Measurements from ENCODE around the gene CEP95. TPM values are rescaled to one million over a fixed set of nuclear protein-coding genes. Genes with fewer than 3 reads are reported as not detected.
"Not testable (repeated sequence)": the region's sequence is repeated elsewhere in the genome, so short reads cannot be mapped to it uniquely, and the experiment has no call there.

CEP95 gene, protein sequence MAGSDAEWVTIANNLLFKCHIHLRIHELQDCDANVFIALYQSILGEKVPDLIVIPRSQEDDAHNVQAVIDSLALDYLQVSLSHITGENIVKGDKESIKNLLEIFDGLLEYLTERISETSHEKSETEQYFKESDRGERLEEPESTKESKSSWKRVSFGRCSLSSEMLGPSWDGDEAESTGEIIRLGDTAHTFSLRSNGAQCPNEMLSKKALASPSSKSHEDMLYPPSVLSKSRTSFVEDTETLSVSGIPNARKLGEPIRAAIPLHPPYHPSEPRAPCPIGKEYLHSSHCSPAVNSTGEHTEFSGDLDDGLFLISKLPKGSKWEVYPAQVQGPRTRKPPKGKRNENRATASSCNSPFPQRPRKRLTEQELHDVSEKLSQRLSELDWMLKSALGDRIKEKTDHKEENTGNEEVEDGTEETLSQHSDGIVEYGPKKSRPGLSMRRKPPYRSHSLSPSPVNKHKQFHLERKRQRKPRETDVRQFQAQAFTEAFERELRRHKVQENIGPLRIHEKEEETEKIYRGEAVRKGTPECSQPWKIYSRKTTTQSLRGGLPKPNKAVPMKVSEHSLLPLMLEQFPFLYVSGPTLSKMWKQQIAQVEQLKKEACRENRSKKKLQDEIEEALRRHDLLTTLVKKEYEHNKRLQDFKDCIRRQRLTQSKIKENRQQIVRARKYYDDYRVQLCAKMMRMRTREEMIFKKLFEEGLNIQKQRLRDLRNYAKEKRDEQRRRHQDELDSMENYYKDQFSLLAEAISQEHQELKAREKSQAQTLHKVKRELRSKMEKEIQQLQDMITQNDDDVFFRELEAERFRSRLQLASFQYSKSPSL
- total RNA-seq (2014; rRNA removed; shearing (Covaris generic)) = 25.2 and 35.7 TPM in 2 replicates

DNA sequence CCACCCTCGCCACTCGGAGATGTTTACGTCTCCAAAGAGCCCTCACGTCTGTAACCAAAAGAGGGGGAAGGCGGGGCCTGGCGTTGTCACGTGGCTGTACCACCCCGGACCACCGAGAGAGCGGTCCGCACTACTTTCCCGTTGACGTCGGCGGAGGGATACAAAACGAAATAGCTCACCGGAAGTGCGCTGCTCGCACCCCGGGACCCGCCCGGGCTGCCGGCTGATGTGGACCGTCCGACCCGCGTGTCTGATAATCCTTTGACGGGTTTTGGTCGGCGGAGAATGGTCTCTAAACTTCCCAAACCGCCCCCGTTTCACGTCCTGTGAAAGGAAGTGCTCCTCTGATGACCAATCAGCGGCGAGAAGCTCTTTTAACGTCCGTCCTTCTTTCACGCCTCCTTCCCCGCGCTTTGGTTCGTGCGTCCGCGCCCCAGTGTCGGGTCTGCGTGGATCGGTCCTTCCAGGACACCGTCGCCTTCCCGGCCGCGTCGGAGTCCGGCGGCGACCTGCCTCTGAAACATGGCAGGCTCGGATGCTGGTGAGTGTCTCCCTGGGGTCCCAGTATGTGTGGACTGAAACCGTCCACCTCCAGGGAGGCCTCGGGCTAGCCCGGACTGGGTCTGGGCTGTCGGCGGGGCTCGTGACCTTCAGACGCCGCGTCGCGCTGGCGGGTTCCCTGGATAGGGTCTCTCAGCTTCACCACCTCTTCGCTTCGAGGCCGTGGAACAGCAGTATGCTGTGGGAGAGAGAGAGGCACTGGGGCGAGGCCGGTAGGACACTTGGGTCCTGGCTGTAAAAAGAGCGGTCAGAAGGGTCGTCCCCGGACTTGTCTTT is at the start of gene CEP95:
CEP95 (plus strand) TSS at position 402 of the 837 bp plus-strand sequence; CDS start at position 523, 121 bp downstream.
- DNase-seq (ENCODE audit: low read depth) = peak; percentile 96

DNA sequence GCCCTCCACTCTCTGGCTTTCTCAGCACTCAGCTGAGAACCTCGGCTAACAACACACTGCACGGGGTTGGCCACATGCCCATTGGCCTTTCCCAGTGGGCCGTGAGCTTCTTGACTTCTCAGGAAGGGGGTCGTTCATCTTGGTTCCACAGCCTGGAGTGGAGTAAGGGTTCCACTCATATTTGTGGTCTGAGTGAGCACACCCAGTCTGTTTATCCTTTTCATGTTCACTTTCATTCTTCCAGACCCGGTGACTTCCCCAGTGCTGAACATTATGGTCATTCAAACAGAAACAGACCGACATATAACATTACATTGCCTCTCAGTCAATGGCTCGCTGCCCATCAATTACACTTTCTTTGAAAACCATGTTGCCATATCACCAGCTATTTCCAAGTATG is 49.6 kb upstream of the CEP95 start:
- DNase-seq (ENCODE audit: low read depth) = peak; percentile 18

DNA sequence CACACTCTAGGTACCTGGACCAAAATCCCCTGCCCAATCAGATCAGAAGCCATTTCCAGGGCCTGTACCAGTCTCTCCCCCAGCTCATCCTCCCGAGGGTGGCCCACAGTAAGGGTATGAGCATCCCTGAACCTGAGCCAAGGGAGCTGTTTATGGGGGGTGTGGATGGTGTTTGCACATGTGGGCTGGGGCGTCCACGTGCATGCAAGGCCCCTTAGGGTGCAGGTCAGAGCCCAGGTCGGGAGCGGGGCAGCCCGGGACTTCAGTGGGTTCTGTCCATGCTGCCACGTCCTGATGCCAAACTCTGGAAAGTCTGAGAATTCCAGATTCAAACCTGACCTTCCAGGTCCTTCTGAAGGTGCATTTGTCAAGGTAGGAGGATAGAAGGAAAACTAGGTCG is 48.0 kb upstream of the CEP95 start:
- DNase-seq (ENCODE audit: low read depth) = no peak

DNA sequence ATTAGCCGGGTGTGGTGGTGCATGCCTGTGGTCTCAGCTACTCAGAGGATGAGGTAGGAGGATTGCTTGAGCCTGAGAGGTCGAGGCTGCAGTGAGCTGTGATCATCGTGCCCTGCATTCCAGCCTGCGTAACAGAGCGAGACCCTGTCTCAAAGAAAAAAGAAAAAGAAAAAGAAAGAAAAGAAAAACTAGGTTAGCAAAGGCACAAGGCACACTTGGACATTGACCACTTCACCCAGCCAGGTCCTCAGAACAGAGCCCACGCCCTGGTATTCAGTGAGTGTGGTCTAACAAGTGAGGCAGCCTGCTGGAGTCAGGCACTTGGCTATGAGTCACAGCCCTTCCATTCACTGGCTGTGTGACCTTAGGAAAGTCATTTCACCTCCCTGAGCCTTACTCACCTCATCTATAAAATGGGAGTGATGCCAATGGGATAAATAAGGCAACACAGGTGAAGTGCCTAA is 47.5 kb upstream of the CEP95 start:
- DNase-seq (ENCODE audit: low read depth) = peak; percentile 53

DNA sequence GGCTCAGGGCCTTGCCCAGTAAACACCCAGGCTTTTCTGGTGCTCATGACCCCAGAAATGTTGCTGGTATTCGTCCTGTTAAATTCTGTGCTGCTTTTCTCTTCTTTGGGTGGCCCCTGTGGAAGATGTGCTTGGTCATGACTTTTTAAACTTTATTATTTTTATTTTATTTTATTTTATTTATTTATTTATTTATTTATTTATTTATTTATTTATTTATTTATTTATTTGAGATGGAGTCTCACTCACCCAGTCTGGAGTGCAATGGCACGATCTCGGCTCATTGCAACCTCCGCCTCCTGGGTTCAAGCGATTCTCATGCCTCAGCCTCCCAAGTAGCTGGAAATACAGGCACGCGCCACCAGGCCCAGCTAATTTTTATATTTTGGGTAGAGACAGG is 47.0 kb upstream of the CEP95 start:
- DNase-seq (ENCODE audit: low read depth) = not testable (repeated sequence)

DNA sequence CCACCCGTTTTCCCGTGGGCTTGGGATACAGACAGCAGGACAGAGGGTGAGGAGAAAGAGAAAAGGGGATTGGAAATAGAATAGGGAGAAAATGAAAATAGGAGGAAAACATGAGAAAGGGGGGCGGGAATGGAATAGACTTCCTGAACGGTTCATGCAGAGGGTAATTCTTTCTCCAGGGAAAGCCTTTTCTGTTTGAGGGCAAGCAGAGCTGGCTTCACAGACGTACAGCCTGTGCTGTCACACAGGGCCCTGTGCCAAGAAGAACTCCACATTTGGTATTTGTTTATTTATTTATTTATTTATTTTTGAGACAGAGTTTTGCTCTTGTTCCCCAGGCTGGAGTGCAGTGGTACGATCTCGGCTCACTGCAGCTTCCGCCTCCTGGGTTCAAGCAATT is 45.8 kb upstream of the CEP95 start:
- DNase-seq (ENCODE audit: low read depth) = no peak

DNA sequence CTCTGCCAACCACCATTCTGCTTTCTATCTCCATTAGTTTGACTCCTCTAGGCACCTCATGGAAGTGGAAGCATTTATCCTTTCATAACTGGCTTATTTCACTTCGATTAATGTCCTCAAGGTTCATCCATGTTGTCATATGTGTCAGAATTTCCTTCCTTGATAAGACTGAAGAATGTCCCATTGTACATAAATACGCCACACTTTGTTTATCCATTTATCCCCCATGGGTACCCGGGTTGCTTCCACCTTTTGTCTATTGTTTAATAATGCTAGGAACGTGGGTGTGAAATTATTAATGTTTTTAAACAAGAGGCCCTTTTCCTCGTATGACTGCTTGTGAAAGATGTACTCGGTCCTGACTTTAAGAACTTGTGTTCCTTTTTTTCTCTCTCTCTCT is 45.0 kb upstream of the CEP95 start:
- DNase-seq (ENCODE audit: low read depth) = no peak

DNA sequence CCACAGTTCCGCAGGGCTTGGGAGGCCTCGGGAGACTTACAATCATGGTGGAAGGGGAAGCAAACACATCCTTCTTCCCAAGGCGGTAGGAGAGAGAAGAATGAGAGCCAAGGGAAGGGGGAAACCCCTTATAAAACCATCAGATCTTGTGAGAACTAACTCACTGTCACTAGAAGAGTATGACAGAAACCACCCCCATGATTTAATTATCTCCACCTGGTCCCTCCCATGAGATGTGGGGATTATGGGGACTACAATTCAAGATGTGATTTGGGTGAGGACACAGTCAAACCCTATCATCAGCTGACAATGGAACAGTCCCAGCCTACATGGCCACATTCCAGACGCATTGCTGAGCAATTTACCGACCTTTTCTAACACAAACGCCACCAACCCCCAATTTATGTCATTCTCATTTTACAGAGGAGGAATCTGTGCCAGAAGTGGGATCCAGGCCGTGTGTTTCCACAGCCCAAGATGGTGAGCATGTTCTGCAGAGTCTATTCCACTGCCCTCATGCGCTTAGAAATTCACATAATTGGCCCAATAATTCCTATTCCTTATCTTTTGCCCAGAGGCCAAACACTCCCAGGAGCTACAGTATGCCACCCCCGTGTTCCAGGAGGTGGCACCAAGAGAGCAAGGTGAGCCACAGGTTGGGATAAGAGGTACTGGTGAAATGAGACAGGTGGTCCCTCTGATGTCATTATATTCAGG is 40.6 kb upstream of the CEP95 start:
- DNase-seq (ENCODE audit: low read depth) = no peak

DNA sequence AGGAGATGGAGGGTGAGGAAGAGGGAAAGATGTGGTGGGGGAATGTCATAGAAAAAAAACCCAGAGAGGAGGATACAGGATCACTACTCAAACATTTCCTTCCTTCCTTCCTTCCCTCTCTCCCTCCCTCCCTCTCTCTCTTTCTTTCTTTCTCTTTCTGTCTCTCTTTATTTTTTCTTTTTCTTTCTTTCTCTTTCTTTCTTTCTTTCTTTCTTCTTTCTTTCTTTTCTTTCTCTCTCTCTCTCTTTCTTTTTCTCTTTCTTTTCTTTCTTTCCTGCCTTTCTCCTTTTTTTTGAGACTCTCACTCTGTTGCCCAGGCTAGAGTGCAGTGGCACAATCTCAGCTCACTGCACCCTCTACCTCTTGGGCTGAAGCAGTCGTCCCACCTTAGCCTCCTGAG is 39.9 kb upstream of the CEP95 start:
- not testable (repeated sequence) for DNase-seq (ENCODE audit: low read depth)

DNA sequence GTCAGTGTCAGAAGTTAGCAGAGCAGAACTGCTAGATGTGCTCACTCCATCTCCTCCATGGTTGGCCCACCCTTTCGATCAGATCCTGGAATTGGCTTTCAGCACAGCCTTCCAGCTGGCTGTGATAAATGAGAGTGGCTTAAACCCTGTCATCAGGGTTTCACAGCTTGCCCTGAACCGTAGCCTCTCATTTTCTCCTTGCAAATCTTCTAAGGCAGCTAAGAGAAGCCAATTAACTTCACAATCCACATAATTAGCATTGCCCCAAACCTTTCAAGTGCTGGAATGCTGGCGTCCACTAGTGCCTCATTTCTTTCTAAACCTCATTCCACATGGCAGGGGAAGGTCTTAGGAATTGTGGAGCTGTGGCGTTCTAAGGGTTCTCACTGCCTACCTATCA is 36.2 kb upstream of the CEP95 start:
- no peak for DNase-seq (ENCODE audit: low read depth)

DNA sequence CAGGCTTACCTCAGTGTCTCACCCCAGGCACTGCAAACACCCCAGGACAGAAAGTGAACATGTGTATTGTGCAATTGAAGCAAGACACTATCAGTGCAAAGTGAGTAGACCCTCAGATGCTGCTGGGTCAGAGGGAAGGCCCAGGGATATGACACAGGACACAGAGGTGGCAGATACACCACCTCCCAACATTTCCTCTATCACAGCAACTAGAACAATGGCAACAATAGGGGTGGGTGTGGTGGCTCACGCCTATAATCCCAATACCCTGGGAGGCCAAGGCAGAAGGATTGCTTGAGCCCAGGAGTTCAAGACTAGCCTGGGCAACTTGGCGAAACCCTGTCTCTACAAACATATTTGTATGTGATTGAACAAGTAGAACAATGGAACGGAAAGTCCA is 35.3 kb upstream of the CEP95 start:
- DNase-seq (ENCODE audit: low read depth) = no peak

DNA sequence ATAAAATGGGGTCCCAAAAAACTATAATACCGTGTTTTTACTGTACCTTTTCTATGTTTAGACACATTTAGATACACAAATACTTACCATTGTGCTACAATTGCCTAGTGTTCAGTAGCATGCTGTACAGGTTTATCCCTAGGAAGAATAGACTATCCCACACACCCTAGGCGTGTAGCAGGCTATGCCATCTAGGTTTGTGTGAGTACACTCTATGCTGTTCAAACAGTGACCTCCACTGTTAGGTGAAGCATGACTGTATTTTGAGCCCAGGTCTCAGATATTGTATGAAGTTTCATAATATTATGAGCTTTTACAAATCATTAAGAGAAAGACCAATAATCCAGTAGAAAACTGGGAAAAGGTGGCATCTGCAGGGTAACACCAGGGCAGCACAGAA is 34.2 kb upstream of the CEP95 start:
- no peak for DNase-seq (ENCODE audit: low read depth)

DNA sequence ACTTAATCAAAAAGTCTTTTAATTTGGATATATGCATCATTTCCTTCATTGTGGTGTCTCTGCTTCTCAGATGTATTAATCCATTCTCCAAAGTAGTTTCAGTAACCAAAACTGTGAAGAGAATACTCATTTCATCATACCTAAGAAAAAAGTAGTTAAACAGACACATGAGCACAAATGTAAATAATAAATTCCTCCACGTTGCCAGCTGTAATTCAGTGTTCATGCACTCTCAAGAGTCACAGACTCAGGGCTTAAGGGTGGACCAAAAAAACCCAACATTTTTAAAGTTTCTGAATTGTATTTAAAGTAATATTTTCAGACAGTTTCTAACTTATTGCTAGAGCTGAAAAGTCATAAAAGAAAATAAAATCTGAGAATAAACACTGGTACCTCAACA is 28.9 kb upstream of the CEP95 start:
- DNase-seq (ENCODE audit: low read depth) = no peak

DNA sequence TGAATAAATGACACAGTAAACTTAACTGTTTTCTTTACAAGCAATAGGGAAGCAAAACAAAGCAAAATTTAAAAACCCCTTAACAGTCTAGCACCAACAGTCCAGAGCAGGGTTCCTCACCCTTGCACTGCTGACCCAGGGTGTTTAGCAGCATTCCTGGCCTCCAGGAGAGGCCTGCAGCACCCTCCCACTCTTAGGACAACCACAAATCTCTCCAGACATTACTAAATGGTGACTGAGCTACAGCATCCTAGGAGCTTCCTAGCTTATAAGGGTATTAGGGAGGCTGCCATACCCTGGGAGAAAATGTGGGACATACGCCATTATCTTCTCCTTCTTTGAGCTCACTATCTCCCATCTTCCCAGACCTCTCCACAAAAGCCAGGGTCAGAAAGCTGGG is 25.8 kb upstream of the CEP95 start:
- DNase-seq (ENCODE audit: low read depth) = no peak

DNA sequence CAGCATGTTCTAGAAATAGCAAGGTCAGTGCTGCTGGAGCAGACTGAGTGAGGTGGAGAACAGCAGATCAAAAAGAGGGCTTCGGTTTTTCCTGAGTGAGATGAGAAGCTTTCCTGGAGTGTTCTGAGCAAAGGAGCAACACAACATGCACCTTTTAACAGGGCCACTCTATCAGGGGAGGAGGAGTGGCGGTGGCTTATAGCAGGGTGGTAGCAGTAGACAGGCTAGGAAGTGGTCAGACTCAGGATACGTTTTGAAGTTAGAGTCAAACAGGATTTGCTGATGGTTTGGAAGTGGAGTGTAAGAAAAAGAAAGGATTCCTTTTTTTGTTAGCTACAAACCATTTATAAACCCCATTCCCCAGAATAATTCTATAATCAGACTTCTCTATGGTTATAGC is 22.4 kb upstream of the CEP95 start:
- no peak for DNase-seq (ENCODE audit: low read depth)

DNA sequence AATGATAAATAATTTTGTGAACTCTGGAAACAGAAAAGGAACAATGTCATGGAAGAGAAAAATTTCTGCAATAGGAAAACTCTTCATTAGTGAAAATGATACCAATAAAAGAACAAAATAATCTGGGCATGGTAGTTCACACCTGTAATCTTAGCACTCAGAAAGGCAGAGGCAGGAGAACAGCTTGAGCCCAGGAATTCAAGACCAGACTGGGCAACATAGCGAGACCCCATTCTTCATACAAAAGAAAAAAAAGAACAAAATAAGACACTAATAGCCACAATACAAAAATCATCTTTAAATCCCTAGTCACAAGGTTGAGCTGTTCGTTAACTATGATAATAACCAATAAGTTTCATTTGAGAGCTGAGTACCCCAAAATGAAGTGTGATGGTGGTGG is 18.5 kb upstream of the CEP95 start:
- no peak for DNase-seq (ENCODE audit: low read depth)

DNA sequence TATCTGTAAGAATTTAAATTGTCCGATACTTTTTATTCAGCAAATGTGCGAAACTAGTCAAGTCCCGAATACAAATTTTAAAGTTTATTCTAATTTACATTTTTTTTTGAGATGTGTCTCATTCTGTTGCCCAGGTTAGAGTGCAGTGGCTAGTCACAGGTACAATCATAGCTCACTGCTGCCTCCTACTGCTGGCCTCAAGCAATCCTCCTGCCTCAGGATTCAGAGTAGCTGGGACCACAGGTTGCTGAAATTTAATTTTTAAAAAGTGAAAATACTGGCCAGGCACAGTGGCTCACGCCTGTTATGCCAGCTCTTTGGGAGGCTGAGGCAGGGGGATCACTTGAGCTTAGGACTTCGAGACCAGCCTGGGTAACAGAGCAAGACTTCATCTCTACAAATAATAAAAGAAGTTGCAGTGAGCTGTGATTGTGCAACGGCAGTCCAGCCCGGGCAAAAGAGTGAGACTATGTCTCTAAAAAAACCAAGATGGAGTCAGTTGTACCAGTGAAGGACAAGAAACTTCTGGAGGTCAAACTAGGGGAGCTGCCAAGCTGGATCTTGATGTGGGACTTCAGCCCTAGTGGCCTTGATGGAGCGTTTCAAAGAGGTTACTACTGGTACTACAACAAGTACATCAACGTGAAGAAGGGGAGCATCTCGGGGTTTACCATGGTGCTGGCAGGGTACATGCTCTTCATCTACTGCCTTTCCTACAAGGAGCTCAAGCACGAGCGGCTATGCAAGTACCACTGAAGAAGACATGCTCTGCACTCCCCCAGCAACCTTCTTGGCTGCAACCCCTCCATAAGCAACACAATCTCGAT is 15.5 kb upstream of the CEP95 start:
- peak; percentile 46 for DNase-seq (ENCODE audit: low read depth)

DNA sequence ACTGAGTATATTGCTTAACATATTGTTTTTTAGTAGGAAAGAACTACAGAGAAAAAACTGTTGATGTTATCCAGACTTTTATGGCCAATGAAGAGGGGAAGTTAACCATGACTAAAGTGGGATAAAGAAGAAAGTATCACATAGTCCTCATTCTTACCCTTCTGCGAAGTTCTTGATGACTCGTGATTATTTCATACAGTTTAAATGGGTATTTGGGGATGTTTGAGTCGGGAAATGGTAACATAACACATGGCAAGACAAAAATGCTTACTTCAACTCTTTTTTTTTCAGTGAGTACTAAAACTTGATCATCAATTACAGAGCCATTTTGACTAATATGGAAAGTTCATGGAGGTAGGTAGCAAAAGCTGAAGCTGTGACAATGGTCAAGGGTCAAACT is 14.8 kb upstream of the CEP95 start:
- no peak for DNase-seq (ENCODE audit: low read depth)

DNA sequence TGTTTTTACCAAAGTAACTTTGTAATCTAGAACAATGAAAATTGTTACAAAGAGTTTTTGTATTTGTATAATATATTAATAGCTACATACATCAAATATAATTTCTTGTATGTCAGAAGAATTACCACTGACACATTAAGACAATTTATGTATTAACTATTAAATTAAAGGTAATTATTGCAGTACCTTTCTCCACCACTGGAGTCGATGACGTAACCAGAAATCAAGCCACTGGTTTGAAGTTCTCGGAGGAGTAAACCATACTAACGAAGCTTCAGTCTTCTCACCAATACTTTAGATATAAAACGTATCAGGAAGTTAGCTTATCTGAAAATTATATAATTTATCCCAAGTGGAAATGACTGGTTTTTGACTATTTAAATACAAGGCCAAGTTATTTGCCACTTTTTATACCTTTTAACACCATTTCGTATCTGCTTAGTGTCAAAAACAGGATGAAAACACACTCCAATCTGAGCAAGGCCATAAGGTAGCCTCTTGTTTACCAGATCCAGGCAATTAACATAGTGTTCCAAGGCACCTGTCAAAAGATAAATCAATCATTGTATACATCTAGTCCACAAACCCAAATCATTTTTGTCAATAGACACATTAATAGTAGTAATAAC is 14.2 kb upstream of the CEP95 start:
- no peak for DNase-seq (ENCODE audit: low read depth)

DNA sequence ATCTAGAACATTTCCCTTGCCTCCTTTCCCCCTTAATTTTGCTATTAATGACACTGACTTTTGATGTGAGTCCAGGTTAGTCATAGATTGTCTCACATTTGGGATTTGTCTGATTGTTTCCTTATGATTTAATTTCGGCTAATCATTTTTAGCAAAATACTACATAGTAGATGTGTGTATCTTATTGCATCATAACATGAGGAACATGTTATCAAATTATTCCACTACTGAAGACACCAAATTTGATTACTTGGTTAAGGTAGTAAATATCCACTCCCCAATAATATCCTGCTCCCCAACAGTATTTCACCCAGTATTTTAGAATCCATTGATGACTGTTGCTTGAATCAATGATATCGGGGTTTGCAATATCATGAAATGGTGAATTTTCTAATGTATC is 12.7 kb upstream of the CEP95 start:
- no peak for DNase-seq (ENCODE audit: low read depth)
